ENCODE results near the gene BMF. TPM values are rescaled to one million over a fixed set of nuclear protein-coding genes. Genes with fewer than 3 reads are reported as not detected.
"Not testable (repeated sequence)": the region's sequence is repeated elsewhere in the genome, so short reads cannot be mapped to it uniquely, and the experiment has no call there.

Gene BMF
- total RNA-seq, 1 experiment from 2014 or later: 11.6 TPM

DNA sequence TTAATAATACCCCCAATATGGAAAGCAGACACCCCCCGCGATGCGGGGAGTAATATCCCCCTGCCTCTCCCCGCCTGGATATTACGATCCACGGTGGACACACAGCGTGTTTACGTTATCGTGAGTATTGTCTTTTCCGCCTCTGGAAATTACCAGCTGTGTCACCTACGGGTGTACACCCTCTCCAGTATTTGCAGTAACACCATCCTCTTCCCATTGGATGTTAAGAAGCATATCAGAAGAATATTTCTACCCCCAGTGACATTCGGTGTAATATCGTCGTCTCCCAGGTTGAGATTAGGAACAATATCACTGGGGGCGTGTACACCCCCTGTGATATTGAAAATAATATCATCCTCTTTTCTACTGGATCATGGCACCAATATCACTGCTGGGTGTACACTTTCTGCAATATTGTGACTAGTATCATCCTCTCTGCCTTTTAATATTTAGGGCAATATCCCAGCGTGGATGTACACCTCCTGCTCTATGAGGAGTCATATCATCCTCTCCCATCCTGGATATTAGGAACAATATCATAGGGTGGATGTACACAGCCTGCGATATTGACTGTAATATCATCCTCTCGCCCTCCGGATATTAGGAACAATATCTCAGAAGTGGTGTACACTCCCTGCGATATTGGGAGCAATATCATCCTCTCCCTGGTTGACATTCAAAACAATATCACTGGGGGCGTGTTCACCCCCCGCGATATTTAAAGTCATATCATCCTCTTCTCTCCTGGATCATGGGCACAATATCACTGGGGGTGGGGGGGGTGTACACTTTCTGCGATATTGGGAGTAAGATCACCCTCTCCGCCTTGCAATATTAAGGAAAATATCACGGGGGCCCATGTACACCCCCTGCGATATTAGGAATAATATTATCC is 20.3 kb upstream of the BMF start:
- no peak for DNase-seq (ENCODE audit: low spot score)

DNA sequence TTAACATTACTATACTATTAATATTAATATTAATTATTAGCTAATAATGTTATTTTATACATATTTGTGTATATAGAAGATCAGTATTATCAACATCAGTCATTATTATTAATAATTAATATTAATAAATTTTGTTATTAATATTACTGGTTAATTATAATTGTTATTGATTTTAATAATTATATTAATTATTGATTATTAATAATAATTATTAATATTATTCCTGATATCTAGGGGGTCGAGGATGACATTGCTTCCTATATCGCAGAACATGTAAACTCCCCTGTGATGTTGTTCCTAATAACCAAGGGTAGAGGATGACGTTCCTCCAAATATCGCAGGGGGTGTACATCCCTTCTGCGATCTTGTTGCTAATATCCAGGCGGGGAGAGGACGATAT is 17.3 kb upstream of the BMF start:
- no peak for DNase-seq (ENCODE audit: low spot score)

DNA sequence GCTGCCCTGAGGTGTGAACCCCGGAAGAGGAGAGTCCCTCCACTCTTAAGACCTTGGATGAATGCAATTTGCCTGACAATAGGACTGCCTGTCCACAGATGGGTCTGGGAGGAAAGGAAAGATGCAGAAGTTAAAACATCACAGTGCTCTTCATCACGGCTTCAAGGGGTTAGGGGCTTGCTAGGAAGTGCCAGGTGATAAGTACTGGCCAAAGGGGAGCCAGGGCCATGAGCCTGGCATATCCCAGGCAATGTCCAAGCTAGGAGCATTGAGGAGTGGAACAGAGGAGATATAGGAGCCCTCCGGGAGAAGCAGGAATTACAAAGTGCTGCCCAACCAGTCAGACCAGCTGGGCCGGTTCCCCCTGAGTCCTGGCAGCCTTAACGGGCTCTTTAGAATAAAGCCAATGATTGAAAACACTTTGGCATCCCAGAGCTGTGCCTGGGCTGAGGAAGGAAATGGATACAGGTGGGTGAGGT is 16.2 kb upstream of the BMF start:
- peak; percentile 73 for DNase-seq (ENCODE audit: low spot score)

DNA sequence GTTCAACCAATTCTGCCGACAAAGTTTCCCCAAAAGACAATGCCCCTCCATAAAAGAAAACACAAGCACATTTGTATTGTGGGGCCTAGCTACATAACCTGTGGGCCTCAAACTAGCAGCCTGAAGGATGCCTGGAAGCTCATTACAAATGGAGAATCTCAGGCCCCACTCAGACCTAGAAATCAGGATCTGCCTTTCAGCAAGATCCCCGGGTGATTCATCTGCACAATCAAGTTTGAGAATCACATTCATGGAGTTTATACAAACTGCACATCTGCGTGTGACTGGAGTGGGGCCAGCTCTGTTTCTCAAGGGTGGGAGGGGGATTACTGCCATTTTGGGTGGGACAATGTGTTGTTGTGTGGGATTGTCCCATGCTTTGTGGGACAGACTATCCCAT is 15.7 kb upstream of the BMF start:
- DNase-seq (ENCODE audit: low spot score): not testable (repeated sequence)

DNA sequence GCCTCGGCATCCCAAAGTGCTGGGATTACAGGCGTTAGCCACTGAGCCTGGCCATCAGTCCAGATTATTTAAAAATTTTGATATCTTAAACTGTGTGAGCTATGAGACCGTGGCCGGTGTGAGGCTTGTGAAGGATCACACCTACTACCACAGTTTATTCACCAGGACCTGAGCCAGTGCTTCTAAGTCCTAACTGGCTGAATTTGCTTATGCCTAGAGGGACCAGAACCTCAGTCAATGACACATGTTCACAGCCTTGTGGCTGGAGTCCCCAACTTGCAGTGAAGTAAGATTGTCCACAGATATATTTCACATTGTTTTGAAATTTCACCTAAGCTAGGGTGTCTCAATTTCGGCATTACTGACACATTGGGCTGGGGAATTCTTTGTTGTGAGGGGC is 15.2 kb upstream of the BMF start:
- DNase-seq (ENCODE audit: low spot score): not testable (repeated sequence)

DNA sequence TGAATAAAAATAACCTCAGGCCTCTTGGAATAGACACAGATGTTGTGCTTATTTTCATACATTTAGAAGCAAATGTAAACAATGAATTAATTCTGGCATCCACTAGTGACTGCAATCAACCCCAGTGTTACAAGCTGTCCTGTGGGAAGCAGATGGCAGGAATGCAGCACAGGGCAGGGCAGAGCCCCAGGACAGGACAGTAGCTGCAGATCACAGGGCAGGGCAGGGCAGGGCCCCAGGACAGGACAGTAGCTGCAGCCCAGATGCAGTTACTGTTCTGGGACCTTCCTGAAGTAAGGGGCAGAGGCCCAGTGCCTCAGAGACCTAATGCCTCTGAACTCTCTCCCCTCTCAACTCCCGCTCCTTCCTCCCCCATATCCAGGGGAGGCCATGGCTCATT is 14.3 kb upstream of the BMF start:
- DNase-seq (ENCODE audit: low spot score): not testable (repeated sequence)

DNA sequence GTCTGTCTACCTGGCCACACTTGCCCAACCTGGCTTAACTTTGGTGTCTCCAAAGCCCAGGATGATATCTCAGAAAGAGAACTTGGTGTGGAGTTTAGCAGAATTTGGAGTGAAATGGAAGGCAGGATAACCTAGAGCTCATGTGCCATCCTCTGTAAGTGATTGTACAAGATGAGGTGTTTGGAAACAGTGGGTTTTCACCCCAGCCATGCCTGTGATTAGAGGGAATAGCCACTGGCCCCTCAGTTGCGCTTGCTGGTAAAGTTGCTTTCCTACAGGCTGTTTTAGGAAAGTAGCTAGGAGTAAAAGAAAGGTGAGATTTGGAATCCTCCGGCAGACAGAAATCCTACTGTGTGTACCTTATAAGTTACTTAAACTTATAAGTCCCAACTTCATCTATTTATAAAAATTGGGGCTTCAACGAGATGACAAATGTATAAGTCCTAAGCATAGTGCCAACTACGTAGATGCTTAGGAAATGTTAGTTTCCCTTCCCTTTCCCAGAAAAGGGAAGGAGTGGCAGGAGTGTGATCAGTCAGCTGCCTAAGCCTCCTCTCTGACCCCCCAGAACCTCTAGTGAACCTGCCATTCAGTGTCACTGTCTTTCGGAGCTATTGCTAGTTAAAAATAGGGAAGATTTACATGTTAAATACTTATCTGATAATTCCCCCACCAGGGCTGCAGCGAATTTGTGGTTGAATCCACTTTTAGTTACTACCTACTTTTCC is 13.4 kb upstream of the BMF start:
- DNase-seq (ENCODE audit: low spot score): no peak

DNA sequence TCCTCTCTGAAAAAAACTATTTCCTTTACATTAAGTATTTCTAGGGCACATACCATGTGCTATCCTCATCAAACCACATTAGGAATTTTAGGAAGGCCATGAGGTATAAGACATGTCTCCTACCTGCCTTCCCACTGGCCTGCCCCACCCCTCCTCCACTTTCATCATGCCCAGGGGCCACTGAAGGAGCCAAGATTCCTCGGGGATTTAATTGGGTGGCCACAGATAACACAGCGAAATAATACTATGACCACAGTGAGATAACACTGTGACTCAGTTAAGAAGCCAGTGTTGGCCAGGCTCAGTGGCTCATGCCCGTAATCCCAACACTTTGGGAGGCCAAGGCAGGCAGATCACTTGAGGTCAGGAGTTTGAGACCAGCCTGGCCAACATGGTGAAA is 9.8 kb upstream of the BMF start:
- no peak for DNase-seq (ENCODE audit: low spot score)

DNA sequence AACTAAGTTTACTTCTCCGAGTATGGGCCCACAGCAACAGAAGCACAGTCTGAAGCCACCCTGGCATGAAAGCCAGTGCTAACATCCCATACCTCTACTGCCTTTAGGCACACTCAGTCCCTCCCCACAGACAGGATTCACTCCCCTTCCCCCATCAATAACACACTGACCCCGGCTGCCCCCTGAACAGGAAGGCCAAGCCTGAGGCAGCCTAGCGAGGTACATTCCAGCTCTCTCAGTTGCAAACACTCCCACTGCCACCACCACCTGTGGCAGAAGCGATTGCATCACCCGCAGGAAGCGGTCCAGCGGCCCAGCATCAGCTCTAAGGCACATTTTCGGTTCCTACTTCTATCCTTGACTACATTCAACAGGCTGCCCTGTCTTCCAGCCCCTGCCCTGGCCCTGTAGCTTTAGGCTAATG is 7.0 kb upstream of the BMF start:
- DNase-seq (ENCODE audit: low spot score): no peak

DNA sequence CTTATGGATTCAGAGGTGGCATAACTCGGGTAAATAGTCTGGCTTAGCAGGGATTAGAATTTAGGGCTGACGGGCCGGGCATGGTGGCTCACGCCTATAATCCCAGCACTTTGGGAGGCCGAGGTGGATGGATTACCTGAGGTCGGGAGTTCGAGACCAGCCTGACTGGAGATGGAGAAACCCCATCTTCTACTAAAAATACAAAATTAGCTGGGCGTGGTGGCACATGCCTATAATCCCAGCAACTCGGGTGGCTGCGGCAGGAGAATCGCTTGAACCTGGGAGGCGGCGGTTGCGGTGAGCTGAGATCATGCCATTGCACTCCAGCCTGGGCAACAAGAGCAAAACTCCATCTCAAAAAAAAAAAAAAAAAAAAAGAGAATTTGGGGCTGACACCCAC is 6.4 kb upstream of the BMF start:
- DNase-seq (ENCODE audit: low spot score): not testable (repeated sequence)

DNA sequence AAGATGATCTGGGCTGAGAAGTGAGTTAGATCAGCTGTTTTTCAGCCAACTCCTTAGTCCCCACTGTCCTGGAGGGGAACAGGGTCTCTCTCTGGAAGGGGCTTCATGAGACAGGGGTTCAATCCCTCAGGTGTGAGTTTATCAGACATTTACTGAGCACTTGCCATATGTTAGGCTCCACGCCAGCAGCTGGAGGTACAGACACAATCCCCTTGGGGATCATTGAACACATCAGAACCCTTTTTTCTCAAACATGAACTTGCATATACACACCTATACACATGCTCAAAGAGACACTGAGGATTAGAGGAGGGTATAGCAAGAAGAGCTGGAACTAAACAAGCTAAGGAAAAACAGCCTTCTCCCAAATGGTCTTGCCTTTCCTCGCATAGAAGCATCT is 5.5 kb upstream of the BMF start:
- DNase-seq (ENCODE audit: low spot score): no peak

DNA sequence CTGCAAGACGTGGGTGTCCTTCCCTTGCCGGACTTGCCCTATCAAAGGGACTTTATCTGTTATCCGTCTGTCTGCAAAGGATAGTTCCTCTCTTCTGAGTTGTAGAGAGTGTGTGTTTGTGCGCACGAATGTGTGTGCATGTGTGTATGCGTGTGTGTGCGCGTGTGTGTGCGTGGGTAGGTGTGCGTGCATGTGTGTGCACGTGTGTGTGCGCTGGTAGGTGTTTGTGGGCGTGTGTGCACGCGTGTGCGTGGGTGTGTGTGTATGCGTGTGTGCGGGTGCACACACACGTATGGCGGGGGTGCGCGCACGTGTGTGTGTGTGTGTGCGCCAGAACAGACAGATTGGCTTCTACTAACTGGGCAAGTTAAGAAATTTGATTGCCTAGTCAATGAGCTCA is 4.1 kb upstream of the BMF start:
- DNase-seq (ENCODE audit: low spot score): no peak

DNA sequence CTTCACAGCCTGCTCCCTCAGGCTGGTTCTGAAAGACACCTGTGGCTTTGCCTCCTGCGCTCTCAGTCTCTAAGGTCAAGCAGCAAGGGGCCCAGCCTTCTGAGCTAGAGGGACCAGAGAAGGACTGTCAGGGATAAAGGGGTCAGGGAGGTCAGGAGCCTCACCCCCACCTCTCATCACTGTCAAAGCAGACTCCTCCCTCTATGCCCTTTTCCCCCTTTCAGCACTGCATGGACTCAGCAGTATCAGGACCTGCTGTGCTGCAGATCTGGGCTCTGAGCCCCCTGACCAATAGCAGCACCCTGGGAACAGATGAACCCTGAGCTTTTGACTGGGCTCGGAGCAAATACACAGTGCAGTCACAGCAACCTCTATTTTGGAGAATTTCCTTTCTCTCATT is 3.2 kb upstream of the BMF start:
- DNase-seq (ENCODE audit: low spot score): no peak

DNA sequence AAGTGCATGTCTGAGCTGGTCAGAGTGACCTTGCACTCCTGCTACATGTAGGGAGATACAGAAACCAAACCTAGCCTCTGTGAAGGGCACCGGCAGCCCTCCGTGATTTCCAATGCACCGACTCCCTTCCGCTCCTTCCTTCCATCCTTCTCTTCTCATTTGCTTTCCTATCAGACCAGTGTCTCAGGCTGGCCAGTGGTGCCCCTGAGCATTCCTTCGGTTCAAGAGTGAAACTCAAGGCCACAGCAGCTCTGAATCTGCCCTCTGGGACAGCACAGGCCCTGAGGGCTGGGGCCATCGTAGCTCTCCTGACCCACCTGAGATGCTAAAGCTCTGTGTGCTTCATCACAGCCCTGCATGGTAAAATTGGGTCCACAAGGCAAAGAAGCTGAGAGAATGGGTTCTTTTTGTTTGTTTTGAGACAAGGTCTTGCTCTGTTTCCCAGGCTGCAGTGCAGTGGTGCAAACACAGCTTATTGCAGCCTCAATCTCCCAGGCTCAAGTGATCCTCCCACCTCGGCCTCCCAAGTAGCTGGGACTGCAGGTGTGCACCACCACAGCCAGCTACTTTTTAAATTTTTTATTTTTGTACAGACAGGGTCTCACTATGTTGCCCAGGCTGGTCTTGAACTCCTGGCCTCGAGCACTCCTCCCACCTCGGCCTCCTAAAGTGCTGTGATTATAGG is 2.3 kb upstream of the BMF start:
- DNase-seq (ENCODE audit: low spot score): no peak

DNA sequence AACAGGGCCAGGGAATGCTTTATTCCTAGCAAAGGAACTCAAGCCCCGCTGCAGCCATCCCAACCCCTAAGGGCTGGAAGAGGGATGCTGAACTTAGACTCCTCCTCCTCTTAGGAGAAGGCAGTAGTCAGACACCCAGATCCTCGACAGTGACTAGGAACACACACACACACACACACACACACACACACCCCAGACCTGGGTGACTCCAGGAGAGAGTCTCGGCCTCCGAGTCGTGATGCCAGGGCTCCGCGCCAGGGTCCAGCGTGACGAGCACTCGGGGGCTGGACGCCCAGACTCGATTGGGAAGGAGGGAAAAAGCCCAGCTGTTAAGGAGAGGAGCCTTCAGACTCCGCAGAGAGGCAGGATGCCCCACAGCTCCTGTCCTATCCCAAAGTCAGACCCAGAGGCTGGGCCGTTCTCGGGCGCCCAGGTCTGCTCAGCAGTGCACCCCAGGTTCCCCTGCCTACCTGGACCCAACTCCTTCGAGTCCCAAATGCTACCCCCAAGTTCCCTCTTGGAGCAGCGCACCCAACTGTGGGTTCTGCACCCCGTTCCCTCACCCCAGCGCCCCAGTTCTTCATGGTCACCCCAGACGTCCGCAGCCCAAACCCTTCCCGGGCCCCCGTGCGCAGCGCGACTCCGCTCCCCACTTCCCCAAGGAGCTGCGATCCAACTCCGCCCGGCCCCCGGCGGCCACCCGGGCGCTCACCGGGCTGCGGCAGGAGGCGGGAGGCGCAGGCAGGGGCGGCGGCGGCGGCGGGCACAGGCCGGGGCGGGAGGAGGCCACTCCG is 421 bp downstream of the BMF start:
- DNase-seq (ENCODE audit: low spot score): no peak

DNA sequence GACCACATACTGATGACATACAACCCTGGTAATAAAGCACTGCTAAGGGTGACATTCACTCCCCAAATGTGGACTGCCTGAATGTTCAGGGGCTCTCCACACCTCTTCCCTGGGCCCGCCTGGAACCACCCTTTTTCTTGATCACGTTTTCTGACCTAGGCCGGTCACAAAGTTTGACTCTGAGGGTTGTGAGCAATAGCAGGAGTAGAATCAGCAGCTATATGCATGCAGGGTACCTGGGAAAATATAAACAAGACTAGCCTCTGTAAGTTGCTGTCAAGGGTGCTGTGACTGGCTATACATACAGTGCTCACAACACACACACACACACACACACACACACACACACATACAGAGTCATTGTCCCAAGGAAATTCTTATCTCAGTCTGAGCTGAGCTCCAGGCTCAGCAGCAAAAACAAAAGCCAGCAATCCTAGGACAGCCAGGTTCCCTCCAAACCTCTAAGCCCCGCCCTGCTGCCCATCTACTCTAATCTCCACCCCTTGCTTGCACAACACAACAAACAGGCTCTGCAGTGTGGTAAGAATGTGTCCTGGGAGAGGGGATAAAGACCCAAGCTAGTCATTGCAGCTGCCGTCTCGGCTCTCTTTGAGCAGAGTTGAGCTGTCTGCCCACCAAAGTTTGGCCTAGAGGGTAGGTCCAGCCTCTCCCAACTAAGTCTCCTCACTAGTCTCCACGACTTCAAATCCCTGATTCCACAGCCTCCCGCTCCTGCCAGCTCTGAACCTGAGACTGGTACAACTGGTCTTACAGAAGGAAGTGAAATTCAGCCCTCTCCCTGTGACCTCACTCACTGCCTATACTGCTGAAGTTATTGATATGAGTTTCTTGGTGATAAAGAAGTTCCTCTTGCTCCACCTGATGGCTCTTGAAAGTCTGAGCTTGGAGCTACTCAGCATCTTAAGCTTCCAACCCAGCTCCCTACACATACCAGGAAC is 2.2 kb downstream of the BMF start:
- DNase-seq (ENCODE audit: low spot score): peak; percentile 95

DNA sequence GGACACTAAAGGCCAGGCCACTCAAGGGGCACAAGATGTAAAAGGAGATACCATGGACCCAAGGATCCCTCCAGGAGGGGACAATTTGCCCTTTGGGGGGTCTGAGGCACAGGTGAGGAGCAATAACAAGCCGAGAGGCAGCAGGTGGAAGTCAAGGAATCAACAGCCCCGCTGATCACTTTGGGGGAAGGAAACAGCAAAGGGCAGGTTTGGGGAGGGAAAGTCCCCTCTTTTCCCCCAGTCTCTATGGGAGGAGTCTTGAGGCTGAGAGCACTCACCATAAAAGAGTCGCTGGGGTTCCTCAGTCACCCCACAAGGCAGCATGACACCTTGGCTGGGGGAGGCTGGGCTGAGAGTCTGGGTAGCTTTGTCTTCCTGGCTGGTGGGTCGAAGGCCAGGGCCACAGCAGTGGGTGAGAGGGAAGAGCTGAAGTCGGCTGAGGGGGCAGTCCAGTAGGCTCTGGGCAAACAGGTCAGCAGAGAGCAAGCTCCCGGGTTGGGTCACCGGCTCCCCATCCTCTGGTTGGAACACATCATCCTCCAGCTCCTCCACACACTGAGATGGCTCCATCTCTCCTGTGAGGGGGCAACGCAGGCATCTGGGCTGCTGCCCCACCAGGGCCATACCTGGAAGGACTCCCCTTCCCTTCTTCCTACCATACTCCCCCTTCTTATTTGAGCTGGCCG is 3.0 kb downstream of the BMF start:
- no peak for DNase-seq (ENCODE audit: low spot score)

DNA sequence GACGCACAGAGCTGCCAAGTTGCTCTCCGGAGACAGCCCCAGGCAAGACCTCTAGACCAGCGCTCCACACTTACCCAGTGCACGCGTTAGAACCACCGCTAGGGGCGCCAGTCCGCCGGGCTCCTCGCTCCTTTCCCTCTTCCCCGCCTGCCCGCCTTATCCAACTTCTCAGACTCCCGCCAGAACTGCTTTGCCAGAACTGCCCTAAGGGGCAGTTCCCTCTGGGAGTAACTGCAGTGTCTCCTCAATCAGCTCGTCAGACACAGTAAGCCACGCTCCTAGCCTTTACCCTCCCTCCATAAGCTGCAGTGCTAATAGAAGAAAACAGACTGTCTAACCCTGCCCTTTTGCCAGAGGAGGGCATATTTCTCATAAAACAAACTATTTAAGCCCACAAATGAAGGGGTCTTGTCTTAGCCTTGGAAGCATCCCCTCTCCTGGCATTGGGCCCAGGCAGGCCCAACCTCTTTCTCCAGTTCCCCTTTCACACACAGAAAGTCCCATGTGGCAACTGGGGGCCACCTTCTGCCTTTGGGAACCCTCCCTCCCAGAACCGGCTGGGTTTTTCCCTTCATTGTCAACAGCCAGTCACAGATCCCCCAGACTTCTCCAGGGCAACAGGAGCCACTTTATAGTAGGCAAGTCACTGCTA is 3.7 kb downstream of the BMF start:
- DNase-seq (ENCODE audit: low spot score): peak; percentile 98

DNA sequence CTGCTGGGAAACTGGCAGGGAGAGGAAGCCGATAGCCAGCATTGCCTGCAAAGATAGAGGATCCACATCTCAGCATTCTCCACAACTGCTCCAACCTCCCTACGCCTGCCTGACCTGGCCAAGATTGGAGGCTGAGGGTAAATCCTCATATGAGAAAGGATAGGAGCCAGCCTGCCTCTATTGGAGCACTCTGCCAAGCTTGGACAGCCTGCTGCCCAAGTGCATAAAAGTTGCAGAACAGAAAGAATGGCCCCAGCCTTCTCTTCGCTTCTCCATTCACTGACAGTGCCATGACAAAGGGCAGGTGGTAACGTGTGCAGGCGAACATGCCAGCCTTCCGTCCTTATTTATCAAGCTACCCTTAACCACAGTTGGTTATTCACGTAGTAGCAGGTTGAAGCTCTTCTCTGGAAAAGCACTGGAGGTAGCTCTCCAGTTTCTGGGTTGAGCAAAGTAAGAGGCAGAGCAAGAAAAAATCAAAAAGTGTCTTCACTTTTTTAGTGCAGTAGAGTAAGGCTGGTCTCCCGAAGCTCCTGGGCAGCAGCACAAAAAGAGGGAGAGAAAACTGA is 4.3 kb downstream of the BMF start:
- DNase-seq (ENCODE audit: low spot score): no peak

Data from HT-29 (cell line).